ENCODE results near the gene TP53BP2. TPM values are rescaled to one million over a fixed set of nuclear protein-coding genes. Genes with fewer than 3 reads are reported as not detected.
"Not testable (repeated sequence)": the region's sequence is repeated elsewhere in the genome, so short reads cannot be mapped to it uniquely, and the experiment has no call there.

The TP53BP2 gene, protein sequence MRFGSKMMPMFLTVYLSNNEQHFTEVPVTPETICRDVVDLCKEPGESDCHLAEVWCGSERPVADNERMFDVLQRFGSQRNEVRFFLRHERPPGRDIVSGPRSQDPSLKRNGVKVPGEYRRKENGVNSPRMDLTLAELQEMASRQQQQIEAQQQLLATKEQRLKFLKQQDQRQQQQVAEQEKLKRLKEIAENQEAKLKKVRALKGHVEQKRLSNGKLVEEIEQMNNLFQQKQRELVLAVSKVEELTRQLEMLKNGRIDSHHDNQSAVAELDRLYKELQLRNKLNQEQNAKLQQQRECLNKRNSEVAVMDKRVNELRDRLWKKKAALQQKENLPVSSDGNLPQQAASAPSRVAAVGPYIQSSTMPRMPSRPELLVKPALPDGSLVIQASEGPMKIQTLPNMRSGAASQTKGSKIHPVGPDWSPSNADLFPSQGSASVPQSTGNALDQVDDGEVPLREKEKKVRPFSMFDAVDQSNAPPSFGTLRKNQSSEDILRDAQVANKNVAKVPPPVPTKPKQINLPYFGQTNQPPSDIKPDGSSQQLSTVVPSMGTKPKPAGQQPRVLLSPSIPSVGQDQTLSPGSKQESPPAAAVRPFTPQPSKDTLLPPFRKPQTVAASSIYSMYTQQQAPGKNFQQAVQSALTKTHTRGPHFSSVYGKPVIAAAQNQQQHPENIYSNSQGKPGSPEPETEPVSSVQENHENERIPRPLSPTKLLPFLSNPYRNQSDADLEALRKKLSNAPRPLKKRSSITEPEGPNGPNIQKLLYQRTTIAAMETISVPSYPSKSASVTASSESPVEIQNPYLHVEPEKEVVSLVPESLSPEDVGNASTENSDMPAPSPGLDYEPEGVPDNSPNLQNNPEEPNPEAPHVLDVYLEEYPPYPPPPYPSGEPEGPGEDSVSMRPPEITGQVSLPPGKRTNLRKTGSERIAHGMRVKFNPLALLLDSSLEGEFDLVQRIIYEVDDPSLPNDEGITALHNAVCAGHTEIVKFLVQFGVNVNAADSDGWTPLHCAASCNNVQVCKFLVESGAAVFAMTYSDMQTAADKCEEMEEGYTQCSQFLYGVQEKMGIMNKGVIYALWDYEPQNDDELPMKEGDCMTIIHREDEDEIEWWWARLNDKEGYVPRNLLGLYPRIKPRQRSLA
- total RNA-seq (10 to 100 TPM; 27.1 to 50.7 (median 42.2) TPM), polyA plus RNA-seq (1 to 10 TPM; 5.2 to 8.0 (median 5.7) TPM)
- long read RNA-seq, donor 1, partial matches to known transcripts: 25 of 25 reads
- long read RNA-seq, donor 1, other reads (novel, unspliced or antisense): 0 of 25 reads
- long read RNA-seq, donor 2: 0 reads

DNA sequence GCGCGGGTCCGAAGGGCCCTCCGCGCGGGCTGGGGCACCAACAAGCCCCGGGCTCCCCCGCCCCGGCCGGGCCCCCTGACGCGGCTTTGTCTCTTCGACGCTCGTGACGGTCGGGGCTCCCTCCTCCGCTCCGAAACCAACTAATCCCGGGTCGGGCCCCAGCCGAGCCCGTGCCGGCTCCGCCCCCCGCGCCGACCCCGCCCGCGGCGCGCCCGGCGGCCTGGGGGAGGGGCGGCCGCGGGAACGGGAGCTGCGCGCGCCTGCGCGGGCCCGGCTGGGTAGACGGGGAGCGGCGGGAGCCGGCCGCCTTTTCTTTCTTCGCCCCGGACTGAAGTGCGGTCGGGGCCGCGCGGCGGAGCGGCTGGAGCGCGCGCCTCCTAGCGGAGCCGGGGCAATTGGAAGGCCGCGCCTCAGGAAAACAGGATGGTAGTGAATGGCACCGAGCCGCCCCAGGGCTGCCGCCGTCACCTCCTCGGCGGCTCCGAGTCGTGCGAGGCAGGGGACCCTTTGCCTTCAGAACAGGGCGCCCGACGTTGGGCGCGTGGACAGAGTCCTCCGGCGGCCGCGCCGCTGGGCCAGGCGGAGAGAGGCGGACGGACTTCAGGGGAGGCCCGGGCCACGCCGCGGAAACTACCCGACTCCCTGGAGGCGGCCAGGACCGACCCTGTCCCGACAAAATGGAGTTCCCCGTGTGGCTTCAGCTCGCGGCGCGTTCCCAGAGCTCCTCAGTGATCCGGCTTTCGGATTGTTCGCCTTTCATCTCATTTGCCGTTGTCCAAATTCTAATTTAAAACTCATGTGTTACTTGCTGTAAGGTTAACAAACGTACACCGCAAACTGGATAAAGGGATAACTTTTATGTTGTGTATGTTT, at the start of gene TP53BP2:
TP53BP2 (minus strand) TSS at position 138 of the 873 bp plus-strand sequence. CDS start 267 bp downstream, outside the sequence.
- H3K36me3 ChIP-seq: no peaks in the 10 kb centered on the region
- peak; percentile 92 to 95 (median 92) for TF ChIP-seq POLR2AphosphoS5 (IDR thresholded peaks at IDR 0.05)
- peak; percentile 48 to 77 (median 56) for TF ChIP-seq POLR2A (IDR thresholded peaks at IDR 0.05)
- TF ChIP-seq, protein P1, sequence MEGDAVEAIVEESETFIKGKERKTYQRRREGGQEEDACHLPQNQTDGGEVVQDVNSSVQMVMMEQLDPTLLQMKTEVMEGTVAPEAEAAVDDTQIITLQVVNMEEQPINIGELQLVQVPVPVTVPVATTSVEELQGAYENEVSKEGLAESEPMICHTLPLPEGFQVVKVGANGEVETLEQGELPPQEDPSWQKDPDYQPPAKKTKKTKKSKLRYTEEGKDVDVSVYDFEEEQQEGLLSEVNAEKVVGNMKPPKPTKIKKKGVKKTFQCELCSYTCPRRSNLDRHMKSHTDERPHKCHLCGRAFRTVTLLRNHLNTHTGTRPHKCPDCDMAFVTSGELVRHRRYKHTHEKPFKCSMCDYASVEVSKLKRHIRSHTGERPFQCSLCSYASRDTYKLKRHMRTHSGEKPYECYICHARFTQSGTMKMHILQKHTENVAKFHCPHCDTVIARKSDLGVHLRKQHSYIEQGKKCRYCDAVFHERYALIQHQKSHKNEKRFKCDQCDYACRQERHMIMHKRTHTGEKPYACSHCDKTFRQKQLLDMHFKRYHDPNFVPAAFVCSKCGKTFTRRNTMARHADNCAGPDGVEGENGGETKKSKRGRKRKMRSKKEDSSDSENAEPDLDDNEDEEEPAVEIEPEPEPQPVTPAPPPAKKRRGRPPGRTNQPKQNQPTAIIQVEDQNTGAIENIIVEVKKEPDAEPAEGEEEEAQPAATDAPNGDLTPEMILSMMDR (IDR thresholded peaks at IDR 0.05 in 8 of 11, conservative IDR thresholded peaks at IDR 0.05 in 3 of 11): peak; percentile 49 to 83 (median 72)
- peak; percentile 96 for DNase-seq
- peaks cover 24 to 57% (median 45%) of the 10 kb centered on the region in 6 donors for H3K4me1 ChIP-seq
- H3K4me3 ChIP-seq: peak within 1 kb of the TSS; percentile 70 to 96 (median 80)
- peak within 1 kb of the TSS; percentile 96 to 100 (median 99) for H3K27ac ChIP-seq
- WGBS, 5 donors: 0 to 1% (median 1%) methylated on average over 24 to 107 of the region's 107 CpGs
- intact Hi-C loops (cut with DNase I; ENCODE audit: low total_unique reads): loop anchor here (10.0 kb wide), 1 partner anchor 131 kb away; the partner anchor contains the start of gene CAPN2
- no peaks in the 10 kb centered on the region for H3K9me3 ChIP-seq
- no peaks in the 10 kb centered on the region for H3K27me3 ChIP-seq (replicated peaks in 1 of 7)

DNA sequence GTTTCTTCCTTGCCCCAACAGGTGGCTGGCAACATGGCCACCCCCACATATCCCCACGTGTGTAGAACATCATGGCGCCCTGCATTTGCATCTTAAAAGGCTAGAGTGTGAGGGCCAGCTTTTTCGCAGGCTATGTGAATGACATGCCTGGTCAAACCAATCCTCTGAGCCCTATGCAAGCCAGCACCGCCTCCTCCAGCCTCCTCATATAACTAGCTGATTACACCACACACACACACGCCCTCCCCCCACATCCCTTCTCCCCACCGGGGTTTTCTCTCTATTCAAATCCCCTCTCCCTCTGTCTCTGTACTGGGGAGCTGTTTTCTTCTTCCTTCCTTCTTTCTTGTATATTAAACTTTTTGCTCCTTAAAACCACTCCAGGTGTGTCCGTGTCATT, 44.7 kb upstream of the TP53BP2 start:
- H3K27ac ChIP-seq; H3K27me3 ChIP-seq (replicated peaks in 1 of 7); intact Hi-C loops (cut with DNase I; ENCODE audit: low total_unique reads); H3K9me3 ChIP-seq; H3K4me1 ChIP-seq; H3K4me3 ChIP-seq; H3K36me3 ChIP-seq; DNase-seq: not testable (repeated sequence)
- 62 to 74% (median 70%) methylated on average over 4 to 6 of the region's 7 CpGs for WGBS, 5 donors

DNA sequence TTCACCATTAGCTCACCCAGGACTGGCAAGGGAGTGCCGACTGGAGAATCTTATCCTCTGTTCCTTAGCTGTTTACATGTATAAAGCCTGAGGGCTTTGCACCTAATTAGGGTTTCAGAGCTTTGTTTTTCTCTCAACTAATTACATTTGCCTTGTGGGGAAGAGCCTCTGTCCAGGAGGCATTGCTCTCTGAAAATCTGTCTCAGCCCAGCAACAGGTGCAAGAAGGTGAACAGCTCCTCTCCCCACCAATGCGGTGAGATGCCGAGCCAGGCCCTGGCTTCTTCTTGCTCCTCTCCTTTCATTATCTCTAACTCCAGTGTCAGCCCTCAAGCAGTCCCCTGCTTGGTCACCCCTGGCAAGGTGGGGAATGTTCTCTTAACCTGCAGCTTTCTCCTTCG, 43.6 kb upstream of the TP53BP2 start:
- DNase-seq: not testable (repeated sequence)

DNA sequence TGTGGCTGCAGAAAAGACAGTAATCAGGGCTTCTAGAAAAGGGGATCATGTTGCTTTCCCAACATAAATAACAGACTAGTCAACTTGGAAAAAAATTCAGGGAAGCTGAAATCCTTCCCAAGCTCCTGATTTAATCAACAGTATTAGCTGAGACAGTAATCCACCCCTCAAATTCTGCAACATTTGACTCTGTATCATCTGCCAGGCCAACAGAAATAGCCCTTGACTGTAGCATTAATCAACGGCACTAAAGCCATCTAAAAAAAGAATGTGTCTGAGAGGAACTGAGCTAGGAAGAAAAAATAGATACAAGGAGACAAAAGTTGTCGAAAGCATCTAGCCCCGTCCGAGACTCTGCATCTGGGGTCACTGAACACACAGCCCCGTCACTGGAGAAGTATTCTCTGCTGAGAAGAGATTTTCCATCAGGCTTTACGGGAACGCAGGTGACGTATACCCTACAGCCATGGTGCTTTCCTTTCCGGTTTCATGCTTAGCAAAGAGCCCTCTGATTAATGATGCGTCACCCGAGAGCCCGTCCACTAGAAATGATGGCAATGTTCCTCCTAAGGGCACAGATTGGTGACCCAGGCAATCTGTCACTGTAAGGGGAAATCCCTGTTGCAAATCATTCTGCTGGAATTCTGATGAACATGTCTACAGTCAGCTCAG, 42.1 kb upstream of the TP53BP2 start:
- intact Hi-C loops (cut with DNase I; ENCODE audit: low total_unique reads): no loop called here
- H3K4me3 ChIP-seq: no peak overlapping the region
- WGBS, 5 donors: 45 to 72% (median 58%) methylated on average over 12 of the region's 12 CpGs

More for the DNA sequence above, 43.6 kb upstream of the TP53BP2 start:
- H3K4me1 ChIP-seq; intact Hi-C loops (cut with DNase I; ENCODE audit: low total_unique reads); H3K27ac ChIP-seq; H3K9me3 ChIP-seq; H3K36me3 ChIP-seq; H3K4me3 ChIP-seq; H3K27me3 ChIP-seq (replicated peaks in 1 of 7): not testable (repeated sequence)
- 90 to 95% (median 94%) methylated on average over 3 to 4 of the region's 4 CpGs for WGBS, 5 donors

More for the DNA sequence above, 42.1 kb upstream of the TP53BP2 start:
- Histone ChIP-seq H3K36me3 (no peaks in the 10 kb centered on the region), H3K9me3 (no peaks in the 10 kb centered on the region), H3K4me1 (no peaks in the 10 kb centered on the region), H3K27me3 (replicated peaks in 1 of 7) (no peaks in the 10 kb centered on the region), H3K27ac (peak overlapping the region in 2 of 8 donors; percentile 3 to 13)
- TF ChIP-seq POLR2AphosphoS5 (IDR thresholded peaks at IDR 0.05): peak in 1 of 3 donors; percentile 28
- no peak for TF ChIP-seq POLR2A (IDR thresholded peaks at IDR 0.05)
- TF ChIP-seq, protein P1 (IDR thresholded peaks at IDR 0.05 in 8 of 11, conservative IDR thresholded peaks at IDR 0.05 in 3 of 11): no peak
- no peak for DNase-seq
